PC-9 (cell line): ENCODE results near the gene KRT78. TPM values are rescaled to one million over a fixed set of nuclear protein-coding genes. Genes with fewer than 3 reads are reported as not detected.

Experiments
- BruUV-seq: library from RNA; stranded (reverse); fragments of 400-500 nt; replicated peaks from 2 replicates; lab custom pipeline; 2021; lab: Mats Ljungman, UMichigan
- CTCF ChIA-PET: fragments of 300-600 bp; sonication (Branson Sonifier 250); formaldehyde crosslinking; loops from one replicate; lab custom pipeline; 2022; ENCODE audit warnings: antibody characterized with exemption; lab: Charles Lee
- POLR2A ChIA-PET: fragments of 300-600 bp; sonication (Branson Sonifier 250); formaldehyde crosslinking; loops from one replicate; lab custom pipeline; 2022; ENCODE audit warnings: antibody characterized with exemption; ENCODE audit not compliant: unreplicated experiment; lab: Charles Lee
- DNase-seq, 2 experiments: peaks; one replicate each; pipeline versions ENCODE4 v3.0.0 to v3.0.0-alpha.2; 2015 to 2022; ENCODE audit warnings: mixed read lengths in 1 of 2
- H2AFZ ChIP-seq: fragments of 200-600 bp; sonication (generic); 2 replicates; pipeline ENCODE4 v1.8.1; 2017; ENCODE audit warnings: antibody characterized with exemption
- H3F3A ChIP-seq: fragments of 200-600 bp; sonication (generic); 2 replicates; pipeline ENCODE4 v1.8.1; 2017; ENCODE audit warnings: antibody characterized with exemption, mild to moderate bottlenecking, low read depth; ENCODE audit not compliant: insufficient read depth
- H3K27ac ChIP-seq: fragments of 200-600 bp; sonication (generic); 2 replicates; pipeline ENCODE4 v1.6.1; 2016; ENCODE audit warnings: mixed run types
- H3K27me3 ChIP-seq: fragments of 200-600 bp; sonication (generic); 2 replicates; pipeline ENCODE4 v1.6.1; 2016; ENCODE audit warnings: low read depth, mixed run types; ENCODE audit not compliant: insufficient read depth
- H3K36me3 ChIP-seq: fragments of 200-600 bp; sonication (generic); 2 replicates; pipeline ENCODE4 v1.6.1; 2016; ENCODE audit warnings: low read depth, mixed run types
- H3K4me1 ChIP-seq: fragments of 200-600 bp; sonication (generic); replicated peaks from 2 replicates; pipeline ENCODE4 v1.6.1; 2016; ENCODE audit warnings: mixed run types; ENCODE audit not compliant: insufficient read depth
- H3K4me2 ChIP-seq: fragments of 200-600 bp; sonication (generic); 2 replicates; pipeline ENCODE4 v1.6.1; 2017; ENCODE audit warnings: mixed run types
- H3K4me3 ChIP-seq: fragments of 200-600 bp; sonication (generic); 2 replicates; pipeline ENCODE4 v1.6.1; 2016; ENCODE audit warnings: mixed run types
- H3K79me2 ChIP-seq: fragments of 200-600 bp; sonication (generic); 2 replicates; pipeline ENCODE4 v1.6.1; 2017; ENCODE audit warnings: low read depth, mixed run types
- H3K9me2 ChIP-seq: fragments of 200-600 bp; sonication (generic); 2 replicates; pipeline ENCODE4 v1.8.1; 2017; ENCODE audit warnings: mild to moderate bottlenecking; ENCODE audit not compliant: insufficient read depth
- H3K9me3 ChIP-seq: fragments of 200-600 bp; sonication (generic); 2 replicates; pipeline ENCODE4 v1.8.1; 2016; ENCODE audit warnings: low read depth; ENCODE audit not compliant: insufficient read depth
- H4K20me1 ChIP-seq: fragments of 200-600 bp; sonication (generic); 2 replicates; pipeline ENCODE4 v1.8.1; 2017; ENCODE audit not compliant: insufficient read depth
- CTCF ChIP-seq: fragments of 200-600 bp; sonication (generic); conservative IDR thresholded peaks from 2 replicates; pipeline ENCODE4 v1.6.1; 2017; ENCODE audit warnings: mixed run types, antibody characterized with exemption, mild to moderate bottlenecking, moderate library complexity
- EZH2 ChIP-seq: fragments of 200-600 bp; sonication (generic); IDR thresholded peaks from 2 replicates; pipeline ENCODE4 v1.8.0; 2017; ENCODE audit warnings: antibody characterized with exemption, low read depth
- intact Hi-C: fragments of 100-400 bp; cut with micrococcal nuclease; formaldehyde crosslinking; loops from one replicate; pipeline ENCODE4 v1.10.0; 2022; ENCODE audit not compliant: unreplicated experiment
- total RNA-seq: library from RNA; stranded (reverse); gene quantifications from 2 replicates; pipeline ENCODE4 v1.2.3, GENCODE V29; 2021

The KRT78 gene
- total RNA-seq, 1 experiment from 2014 or later = 1.5 TPM

GRCh38 chr12:52865090-52865944, 16.5 kb upstream of the KRT78 start:
- Histone ChIP-seq H3F3A (peaks cover 25% of the 10 kb centered on the region), H3K9me3 (no peaks in the 10 kb centered on the region), H4K20me1 (no peaks in the 10 kb centered on the region), H3K27me3 (no peaks in the 10 kb centered on the region), H3K4me3 (no peak overlapping the region), H3K9me2 (no peaks in the 10 kb centered on the region), H3K4me2 (no peak overlapping the region), H3K27ac (no peak overlapping the region), H3K79me2 (no peaks in the 10 kb centered on the region), H2AFZ (no peak overlapping the region), H3K36me3 (no peaks in the 10 kb centered on the region), H3K4me1 (peaks cover 30% of the 10 kb centered on the region)
- intact Hi-C loops = loop anchor here (5.0 kb wide), 1 partner anchor 123 kb away; no protein-coding TSS in a partner anchor
- no TSS peak for BruUV-seq
- DNase-seq = peak; percentile 64 to 70
- CTCF ChIA-PET = interaction anchor here (0.5 to 1.2 kb wide), 5 partner anchors 13 to 587 kb away, joined by 3 to 8 read pairs (median 5); no protein-coding TSS in a partner anchor
- POLR2A ChIA-PET = no interaction called here
- TF ChIP-seq EZH2 (no peak), CTCF (peak; percentile 93)

- Histone ChIP-seq H3K4me2 (no peak overlapping the region), H3K79me2 (no peaks in the 10 kb centered on the region), H3K9me2 (no peaks in the 10 kb centered on the region), H3K4me3 (no peak overlapping the region), H3K27me3 (no peaks in the 10 kb centered on the region), H4K20me1 (no peaks in the 10 kb centered on the region), H2AFZ (no peak overlapping the region), H3F3A (peaks cover 31% of the 10 kb centered on the region; the same call in 1 of the 2 replicates), H3K36me3 (no peaks in the 10 kb centered on the region), H3K9me3 (no peaks in the 10 kb centered on the region), H3K27ac (0 out of 2 replicates have a peak overlapping the region, but pooled peaks have one; percentile 29), H3K4me1 (peaks cover 47% of the 10 kb centered on the region)
- ChIA-PET CTCF (interaction anchor here (0.9 kb wide), 1 partner anchor 85 kb away, joined by 3 read pairs; the partner anchor contains the start of gene KRT76), POLR2A (interaction anchor here (0.6 to 0.7 kb wide), 2 partner anchors 190 to 419 kb away, joined by 4 read pairs; no protein-coding TSS in a partner anchor)
- intact Hi-C loops = no loop called here
- peak; percentile 54 to 78 for DNase-seq
- no TSS peak for BruUV-seq
- no peak for TF ChIP-seq EZH2
- TF ChIP-seq CTCF = no peak
These were observed 13.2 kb upstream of the KRT78 start for GRCh38 chr12:52862023-52862422.

- Histone ChIP-seq H2AFZ (no peak overlapping the region), H3K79me2 (no peaks in the 10 kb centered on the region), H3F3A (peaks cover 31% of the 10 kb centered on the region; the same call in 1 of the 2 replicates), H3K9me3 (no peaks in the 10 kb centered on the region), H3K9me2 (no peaks in the 10 kb centered on the region), H3K4me1 (peaks cover 52% of the 10 kb centered on the region), H3K27ac (no peak overlapping the region), H3K4me3 (no peak overlapping the region), H3K4me2 (no peak overlapping the region), H4K20me1 (no peaks in the 10 kb centered on the region), H3K27me3 (no peaks in the 10 kb centered on the region), H3K36me3 (no peaks in the 10 kb centered on the region)
- DNase-seq = no peak
- no TSS peak for BruUV-seq
- no peak for TF ChIP-seq EZH2
- no peak for TF ChIP-seq CTCF
- intact Hi-C loops = no loop called here
- ChIA-PET POLR2A (interaction anchor here (0.6 kb wide), 1 partner anchor 189 kb away, joined by 4 read pairs; no protein-coding TSS in a partner anchor), CTCF (interaction anchor here (0.9 kb wide), 1 partner anchor 84 kb away, joined by 3 read pairs; the partner anchor contains the start of gene KRT76)
These were observed 12.7 kb upstream of the KRT78 start for GRCh38 chr12:52861511-52861910.
